ENCODE measurements around the gene NDRG2. TPM values are rescaled to one million over a fixed set of nuclear protein-coding genes. Genes with fewer than 3 reads are reported as not detected.

The NDRG2 gene
- polyA plus RNA-seq, 3 donors = 6.8 to 11.7 (median 11.1) TPM

DNA sequence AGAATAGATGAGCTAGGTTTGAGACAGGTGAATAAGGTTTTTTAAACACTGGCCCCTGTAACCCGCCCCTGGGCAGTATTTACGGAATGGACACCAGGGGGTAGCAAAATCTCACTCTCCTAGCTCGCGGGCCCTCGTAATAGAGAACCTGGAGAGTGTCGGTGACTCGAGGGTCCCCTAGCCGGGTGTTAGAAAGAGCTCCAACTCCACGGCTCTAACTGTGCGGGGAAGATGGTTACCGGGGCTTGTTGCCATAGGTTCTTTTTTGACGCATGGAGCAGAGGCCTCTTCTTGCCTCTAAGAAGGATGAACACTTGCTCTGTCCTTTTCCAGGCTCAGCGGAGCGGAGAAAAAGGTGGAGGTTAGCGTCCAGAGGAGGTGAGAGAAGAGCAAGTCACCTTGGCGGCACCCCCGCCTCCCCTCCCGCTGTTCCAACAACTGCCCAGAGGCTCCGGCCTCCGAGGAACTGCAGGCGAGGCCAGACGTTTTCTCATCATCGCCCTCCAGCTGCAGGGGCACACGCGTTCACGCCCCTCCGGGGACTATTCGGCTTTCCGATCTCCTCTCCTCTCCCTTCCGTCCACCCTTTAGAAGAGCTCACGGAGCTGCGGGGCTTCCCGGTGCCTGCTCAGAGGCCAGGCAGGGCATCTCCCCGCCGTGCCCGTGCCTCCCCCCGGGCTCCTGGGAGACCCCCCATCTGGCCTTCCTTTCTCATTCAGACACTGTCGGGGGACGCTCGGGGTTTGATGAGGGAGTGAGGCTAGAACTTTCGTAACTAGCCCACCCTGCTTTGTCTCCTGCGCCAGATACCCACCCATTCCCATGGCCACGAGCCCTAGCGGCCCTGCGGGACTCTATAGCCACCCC is 43.9 kb upstream of the NDRG2 start:
- intact Hi-C loops (cut with micrococcal nuclease) = loop anchor here (1.0 to 10.0 kb wide), 4 partner anchors 18 to 54 kb away; partner anchors contain the start of gene TMEM253 (in 1 of the 2)
- peaks cover 16 to 21% (median 19%) of the 10 kb centered on the region in 3 donors for H3K27me3 Mint-ChIP-seq (ENCODE audit: low read depth in 3 of 3)
- peak; percentile 75 for TF ChIP-seq CTCF (IDR thresholded peaks at IDR 0.05)
- Histone ChIP-seq H3K27ac (ENCODE audit: low read depth in 1 of 2, low read length in 2 of 2) (peak overlapping the region; percentile 14 to 94), H3K9ac (ENCODE audit: insufficient read depth, low read length, poor library complexity, severe bottlenecking) (peak overlapping the region; percentile 86), H3K4me3 (replicated peaks in 1 of 3; ENCODE audit: low read depth in 2 of 3, low read length in 3 of 3) (peak overlapping the region; percentile 30 to 95 (median 53)), H3K27me3 (ENCODE audit: control insufficient read depth in 2 of 2, insufficient read depth in 2 of 2, low read length in 2 of 2) (peaks cover 0 to 11% of the 10 kb centered on the region in 2 donors), H3K9me3 (replicated peaks in 1 of 2; ENCODE audit: control insufficient read depth in 1 of 2, insufficient read depth in 1 of 2, low read length in 2 of 2) (no peaks in the 10 kb centered on the region), H4K20me1 (ENCODE audit: insufficient read depth, low read length) (peaks cover under 1% of the 10 kb centered on the region), H2AFZ (ENCODE audit: insufficient read depth, low read depth, low read length, poor library complexity, severe bottlenecking) (peak overlapping the region; percentile 83), H3K79me2 (ENCODE audit: insufficient read depth, low read length) (peaks cover 28% of the 10 kb centered on the region), H3K4me2 (replicated peaks; ENCODE audit: extremely low read depth, low read length, poor library complexity, severe bottlenecking) (peak overlapping the region; percentile 82), H3K4me1 (ENCODE audit: control insufficient read depth in 1 of 2, insufficient read depth in 2 of 2, low read length in 2 of 2) (peaks cover 40 to 45% of the 10 kb centered on the region in 2 donors), H3K36me3 (replicated peaks in 1 of 2; ENCODE audit: control insufficient read depth in 1 of 2, insufficient read depth in 2 of 2, low read length in 2 of 2) (peaks cover 4 to 12% of the 10 kb centered on the region in 2 donors)
- peak overlapping the region in 5 of 7 donors; percentile 89 to 97 (median 92) for H3K27ac Mint-ChIP-seq
- WGBS (ENCODE audit: insufficient coverage) = 4% methylated on average over 31 of the region's 45 CpGs
- peak; percentile 57 to 79 (median 73) for DNase-seq
- H3K36me3 Mint-ChIP-seq = peaks cover 9 to 10% of the 10 kb centered on the region in 2 donors
- H3K9me3 Mint-ChIP-seq = peaks cover 0 to 2% (median 0%) of the 10 kb centered on the region in 7 donors
- H3K4me1 Mint-ChIP-seq = peaks cover 46% of the 10 kb centered on the region
- peak overlapping the region; percentile 90 to 91 for H3K4me3 Mint-ChIP-seq

GRCh38 chr14:21066882-21067502 is 42.1 kb upstream of the NDRG2 start:
- Histone ChIP-seq H3K9me3 (replicated peaks in 1 of 2; ENCODE audit: control insufficient read depth in 1 of 2, insufficient read depth in 1 of 2, low read length in 2 of 2) (no peaks in the 10 kb centered on the region), H3K9ac (ENCODE audit: insufficient read depth, low read length, poor library complexity, severe bottlenecking) (no peak overlapping the region), H3K4me1 (ENCODE audit: control insufficient read depth in 1 of 2, insufficient read depth in 2 of 2, low read length in 2 of 2) (peaks cover 27 to 31% of the 10 kb centered on the region in 2 donors), H3K36me3 (replicated peaks in 1 of 2; ENCODE audit: control insufficient read depth in 1 of 2, insufficient read depth in 2 of 2, low read length in 2 of 2) (no peaks in the 10 kb centered on the region), H3K79me2 (ENCODE audit: insufficient read depth, low read length) (peaks cover 15% of the 10 kb centered on the region), H3K27me3 (ENCODE audit: control insufficient read depth in 2 of 2, insufficient read depth in 2 of 2, low read length in 2 of 2) (peaks cover 0 to 16% of the 10 kb centered on the region in 2 donors), H4K20me1 (ENCODE audit: insufficient read depth, low read length) (no peaks in the 10 kb centered on the region), H2AFZ (ENCODE audit: insufficient read depth, low read depth, low read length, poor library complexity, severe bottlenecking) (no peak overlapping the region), H3K4me3 (replicated peaks in 1 of 3; ENCODE audit: low read depth in 2 of 3, low read length in 3 of 3) (no peak overlapping the region), H3K27ac (ENCODE audit: low read depth in 1 of 2, low read length in 2 of 2) (no peak overlapping the region), H3K4me2 (replicated peaks; ENCODE audit: extremely low read depth, low read length, poor library complexity, severe bottlenecking) (no peak overlapping the region)
- Mint-ChIP-seq H3K9me3 (peaks cover 0 to 2% (median 0%) of the 10 kb centered on the region in 7 donors), H3K36me3 (peaks cover 0 to 3% of the 10 kb centered on the region in 2 donors), H3K27me3 (ENCODE audit: low read depth in 3 of 3) (peaks cover 14 to 28% (median 26%) of the 10 kb centered on the region in 3 donors), H3K4me3 (no peak overlapping the region), H3K27ac (no peak overlapping the region), H3K4me1 (peaks cover 29% of the 10 kb centered on the region)
- no peak for TF ChIP-seq CTCF (IDR thresholded peaks at IDR 0.05)
- 93% methylated on average over 3 of the region's 7 CpGs for WGBS (ENCODE audit: insufficient coverage)
- intact Hi-C loops (cut with micrococcal nuclease) = loop anchor here in 1 of 2 donors (5.0 to 10.0 kb wide), 2 partner anchors 35 to 52 kb away; partner anchors contain the start of gene TMEM253
- DNase-seq = no peak
